Stimulated activated effector memory CD8-positive, alpha-beta T cell treated with anti-CD3 and anti-CD28 coated beads, Interleukin-12 subunit alpha, Interleukin-12 subunit beta, amount 100 ng/mL, for 72 hours (primary cell): Measurements from ENCODE around the gene HERC4.
"Not testable (repeated sequence)": the region's sequence is repeated elsewhere in the genome, so short reads cannot be mapped to it uniquely, and the experiment has no call there.

Experiments
- ATAC-seq: fragments of 150-1000 bp; cut with Tn5 transposase; 2 replicates; pipeline ENCODE4 v1.10.0; 2021
- DNase-seq, 2 donors: peaks; one replicate each; pipeline ENCODE4 v3.0.0; 2021 to 2022; ENCODE audit warnings: low spot score in 2 of 2
- H3K27ac Mint-ChIP-seq: one replicate; pipeline ENCODE4 v1.8.0; 2022; ENCODE audit warnings: mild to moderate bottlenecking, mixed read lengths
- H3K36me3 Mint-ChIP-seq: one replicate; pipeline ENCODE4 v1.8.0; 2022; ENCODE audit warnings: mild to moderate bottlenecking, mixed read lengths
- H3K4me1 Mint-ChIP-seq: one replicate; pipeline ENCODE4 v1.8.0; 2022; ENCODE audit warnings: mixed read lengths
- H3K4me3 Mint-ChIP-seq: one replicate; pipeline ENCODE4 v1.8.0; 2022; ENCODE audit warnings: mild to moderate bottlenecking, mixed read lengths
- H3K9me3 Mint-ChIP-seq: one replicate; pipeline ENCODE4 v1.8.0; 2022; ENCODE audit warnings: mixed read lengths

Gene HERC4

DNA sequence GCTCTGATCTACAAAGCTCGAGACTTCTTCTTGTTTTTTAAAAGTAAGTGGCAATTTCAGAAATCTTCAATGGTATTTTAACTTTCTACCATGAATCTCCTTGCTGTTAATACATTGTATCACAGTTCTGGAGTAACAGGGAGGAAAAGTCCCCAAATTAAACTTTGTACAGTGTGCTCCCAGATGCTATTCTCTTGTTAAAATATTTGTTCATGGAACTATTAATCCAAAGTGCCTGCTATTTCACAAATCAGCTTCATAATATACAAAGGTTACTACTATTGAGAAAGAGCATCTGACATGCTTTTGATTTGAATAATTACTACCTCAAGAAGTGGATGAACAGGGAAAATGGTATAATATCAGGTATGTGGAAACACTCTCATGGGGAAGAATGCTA is 154.0 kb downstream of the HERC4 start:
- H3K4me1 Mint-ChIP-seq = no peaks in the 10 kb centered on the region
- H3K9me3 Mint-ChIP-seq = no peaks in the 10 kb centered on the region
- no peak overlapping the region for H3K4me3 Mint-ChIP-seq
- H3K36me3 Mint-ChIP-seq = peaks cover 50% of the 10 kb centered on the region
- no peak for ATAC-seq
- H3K27ac Mint-ChIP-seq = peak overlapping the region; percentile 12
- DNase-seq = no peak

DNA sequence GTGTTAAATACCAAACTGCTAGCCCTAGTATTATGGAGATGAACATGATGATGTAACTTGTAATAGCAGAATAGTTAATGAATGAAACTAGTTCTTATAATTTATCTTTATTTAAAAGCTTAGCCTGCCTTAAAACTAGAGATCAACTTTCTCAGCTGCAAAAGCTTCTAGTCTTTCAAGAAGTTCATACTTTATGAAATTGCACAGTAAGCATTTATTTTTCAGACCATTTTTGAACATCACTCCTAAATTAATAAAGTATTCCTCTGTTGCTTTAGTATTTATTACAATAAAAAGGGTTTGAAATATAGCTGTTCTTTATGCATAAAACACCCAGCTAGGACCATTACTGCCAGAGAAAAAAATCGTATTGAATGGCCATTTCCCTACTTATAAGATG is 157.4 kb downstream of the HERC4 start:
- DNase-seq (no peak), ATAC-seq (no peak)
- peaks cover 62% of the 10 kb centered on the region for H3K36me3 Mint-ChIP-seq
- H3K9me3 Mint-ChIP-seq = no peaks in the 10 kb centered on the region
- peaks cover 7% of the 10 kb centered on the region for H3K4me1 Mint-ChIP-seq
- H3K27ac Mint-ChIP-seq = peak overlapping the region; percentile 86
- H3K4me3 Mint-ChIP-seq = no peak overlapping the region

DNA sequence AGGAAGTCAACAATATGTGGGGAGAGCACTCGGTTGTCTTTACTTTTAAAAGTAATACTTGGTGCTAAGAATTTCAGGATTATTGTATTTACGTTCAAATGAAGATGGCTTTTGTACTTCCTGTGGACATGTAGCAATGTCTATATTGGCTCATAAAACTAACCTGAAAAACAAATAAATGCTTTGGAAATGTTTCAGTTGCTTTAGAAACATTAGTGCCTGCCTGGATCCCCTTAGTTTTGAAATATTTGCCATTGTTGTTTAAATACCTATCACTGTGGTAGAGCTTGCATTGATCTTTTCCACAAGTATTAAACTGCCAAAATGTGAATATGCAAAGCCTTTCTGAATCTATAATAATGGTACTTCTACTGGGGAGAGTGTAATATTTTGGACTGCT is 157.9 kb downstream of the HERC4 start:
- Mint-ChIP-seq H3K36me3 (peaks cover 63% of the 10 kb centered on the region), H3K9me3 (no peaks in the 10 kb centered on the region), H3K4me1 (peaks cover 12% of the 10 kb centered on the region), H3K27ac (peak overlapping the region; percentile 50), H3K4me3 (no peak overlapping the region)
- DNase-seq = no peak
- ATAC-seq = no peak

DNA sequence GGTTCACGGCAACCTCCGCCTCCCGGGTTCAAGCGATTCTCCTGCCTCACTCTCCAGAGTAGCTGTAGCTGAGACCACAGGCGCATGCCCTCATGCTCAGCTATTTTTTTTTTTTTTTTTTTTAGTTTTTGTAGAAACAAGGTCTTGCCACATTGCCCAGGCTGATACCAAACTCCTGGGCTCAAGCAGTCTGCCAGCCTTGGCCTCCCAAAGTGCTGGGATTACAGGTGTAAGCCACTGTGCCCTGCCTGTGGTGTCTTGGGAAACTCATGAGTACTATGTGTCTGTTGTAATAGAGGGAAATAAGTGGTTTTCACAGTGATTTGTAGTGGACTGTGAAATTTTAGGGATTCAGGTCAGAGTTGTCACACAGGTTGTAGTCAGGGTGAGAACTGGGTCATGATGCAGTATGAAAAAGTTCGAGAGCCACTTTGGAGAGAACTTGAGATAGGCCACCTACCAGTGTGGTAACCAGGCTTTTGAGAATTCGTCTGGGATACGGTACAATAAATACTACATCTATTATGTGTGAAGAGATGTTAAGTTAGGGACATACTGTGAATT is 160.2 kb downstream of the HERC4 start:
- no peak for ATAC-seq
- Mint-ChIP-seq H3K27ac (peak overlapping the region; percentile 82), H3K4me1 (peaks cover 17% of the 10 kb centered on the region), H3K36me3 (peaks cover 86% of the 10 kb centered on the region), H3K4me3 (no peak overlapping the region), H3K9me3 (no peaks in the 10 kb centered on the region)
- DNase-seq = no peak

DNA sequence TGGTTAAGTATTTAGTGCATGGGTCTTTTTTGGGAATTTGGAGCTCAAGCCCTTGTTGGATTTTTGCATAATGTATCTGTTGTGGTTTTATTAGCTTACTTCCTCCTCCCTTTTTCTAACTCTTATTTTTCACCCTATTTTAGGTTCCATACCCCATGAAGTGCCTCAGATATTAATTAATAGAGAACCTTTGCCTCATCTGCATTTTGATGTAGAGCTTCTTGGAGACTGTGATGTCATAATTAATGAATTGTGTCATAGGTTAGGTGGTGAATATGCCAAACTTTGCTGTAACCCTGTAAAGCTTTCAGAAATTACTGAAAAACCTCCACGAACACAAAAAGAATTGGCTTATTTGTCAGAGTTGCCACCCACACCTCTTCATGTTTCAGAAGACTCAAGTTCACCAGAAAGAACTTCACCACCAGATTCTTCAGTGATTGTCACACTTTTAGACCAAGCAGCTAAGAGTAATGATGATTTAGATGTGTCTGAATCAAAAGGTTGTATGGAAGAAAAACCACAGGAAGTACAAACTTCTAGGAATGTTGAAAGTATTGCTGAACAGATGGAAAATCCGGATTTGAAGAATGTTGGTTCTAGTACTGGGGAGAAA is 162.6 kb downstream of the HERC4 start:
- no peaks in the 10 kb centered on the region for H3K9me3 Mint-ChIP-seq
- H3K4me1 Mint-ChIP-seq = peaks cover 17% of the 10 kb centered on the region
- H3K27ac Mint-ChIP-seq = peak overlapping the region; percentile 71
- peaks cover 99% of the 10 kb centered on the region for H3K36me3 Mint-ChIP-seq
- ATAC-seq (peak; percentile 61), DNase-seq (no peak)
- no peak overlapping the region for H3K4me3 Mint-ChIP-seq

DNA sequence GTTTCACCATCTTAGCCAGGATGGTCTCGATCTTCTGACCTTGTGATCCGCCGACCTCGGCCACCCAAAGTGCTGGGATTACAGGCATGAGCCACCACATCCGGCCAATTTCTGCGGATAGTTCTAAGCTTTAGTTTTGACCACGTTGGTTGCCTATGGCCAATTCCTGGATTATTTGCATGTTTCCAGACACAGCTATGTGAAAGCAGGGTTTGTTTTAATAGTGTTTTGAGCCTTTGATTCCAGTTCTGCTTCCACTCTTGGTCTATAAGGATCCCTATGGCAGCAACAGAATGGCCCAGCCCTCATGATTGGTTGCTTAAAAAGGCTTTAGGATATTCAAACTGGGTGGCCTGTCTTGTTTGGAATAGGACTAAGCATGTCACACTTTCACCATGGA is 171.5 kb downstream of the HERC4 start:
- Mint-ChIP-seq H3K4me1 (peaks cover 6% of the 10 kb centered on the region), H3K9me3 (no peaks in the 10 kb centered on the region), H3K27ac (no peak overlapping the region), H3K36me3 (peaks cover 94% of the 10 kb centered on the region), H3K4me3 (no peak overlapping the region)
- no peak for DNase-seq
- no peak for ATAC-seq

DNA sequence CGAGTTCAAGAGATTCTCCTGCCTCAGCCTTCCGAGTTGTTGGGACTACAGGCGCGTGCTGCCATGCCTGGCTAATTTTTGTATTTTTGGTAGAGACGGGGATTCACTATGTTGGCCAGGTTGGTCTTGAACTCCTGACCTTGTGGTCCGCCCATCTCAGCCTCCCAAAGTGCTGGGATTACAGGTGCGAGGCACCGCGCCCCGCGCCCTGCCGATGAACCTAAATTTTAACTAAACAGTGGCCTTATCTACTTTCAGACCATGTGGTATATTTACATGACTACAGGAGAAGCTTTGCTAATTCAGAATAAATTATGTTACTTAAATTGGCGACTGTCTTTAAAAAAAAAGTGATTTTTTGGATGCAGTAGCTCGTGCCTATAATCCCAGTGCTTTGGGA is 181.4 kb downstream of the HERC4 start:
- ATAC-seq (no peak), DNase-seq (no peak)
- Mint-ChIP-seq H3K4me3 (no peak overlapping the region), H3K36me3 (peaks cover 100% of the 10 kb centered on the region), H3K4me1 (no peaks in the 10 kb centered on the region), H3K9me3 (no peaks in the 10 kb centered on the region), H3K27ac (peak overlapping the region; percentile 50)

DNA sequence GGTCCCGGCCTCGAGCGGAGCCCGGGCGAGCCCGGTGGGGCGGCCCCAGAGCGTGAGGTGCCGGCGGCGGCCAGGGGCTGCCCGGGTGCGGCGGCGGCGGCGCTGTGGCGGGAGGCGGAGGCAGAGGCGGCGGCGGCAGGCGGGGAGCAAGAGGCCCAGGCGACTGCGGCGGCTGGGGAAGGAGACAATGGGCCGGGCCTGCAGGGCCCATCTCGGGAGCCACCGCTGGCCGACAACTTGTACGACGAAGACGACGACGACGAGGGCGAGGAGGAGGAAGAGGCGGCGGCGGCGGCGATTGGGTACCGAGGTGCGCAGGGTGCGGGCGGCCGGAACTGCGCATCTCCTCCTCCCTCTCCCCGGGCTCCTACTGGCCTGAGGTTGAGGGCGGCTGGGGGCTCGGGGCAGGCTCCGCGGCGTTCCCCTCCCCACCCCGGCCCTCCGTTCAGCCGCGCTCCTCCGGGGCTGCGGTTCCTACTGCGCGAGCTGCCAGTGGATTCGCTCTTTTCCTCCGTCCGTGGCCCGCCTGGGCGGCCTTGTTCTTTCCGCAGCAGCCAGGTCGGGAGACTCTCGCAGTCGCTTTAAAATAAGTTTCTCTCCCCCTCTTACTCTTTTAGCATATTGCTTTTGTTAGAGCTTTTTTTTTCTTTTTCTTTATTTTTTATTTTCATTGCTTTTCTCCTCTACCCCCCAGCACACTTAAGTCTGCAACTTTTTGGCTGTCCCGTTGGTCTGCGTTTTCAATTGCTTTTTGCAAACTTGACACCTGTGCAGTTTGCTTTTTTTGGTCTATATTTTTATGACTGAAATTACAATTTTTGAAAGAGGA is 190.0 kb downstream of the HERC4 start:
- Mint-ChIP-seq H3K4me1 (peaks cover 22% of the 10 kb centered on the region), H3K4me3 (peak overlapping the region; percentile 88), H3K27ac (peak overlapping the region; percentile 93), H3K36me3 (peaks cover 57% of the 10 kb centered on the region), H3K9me3 (no peaks in the 10 kb centered on the region)
- peak; percentile 58 to 89 for DNase-seq
- ATAC-seq = peak; percentile 84

DNA sequence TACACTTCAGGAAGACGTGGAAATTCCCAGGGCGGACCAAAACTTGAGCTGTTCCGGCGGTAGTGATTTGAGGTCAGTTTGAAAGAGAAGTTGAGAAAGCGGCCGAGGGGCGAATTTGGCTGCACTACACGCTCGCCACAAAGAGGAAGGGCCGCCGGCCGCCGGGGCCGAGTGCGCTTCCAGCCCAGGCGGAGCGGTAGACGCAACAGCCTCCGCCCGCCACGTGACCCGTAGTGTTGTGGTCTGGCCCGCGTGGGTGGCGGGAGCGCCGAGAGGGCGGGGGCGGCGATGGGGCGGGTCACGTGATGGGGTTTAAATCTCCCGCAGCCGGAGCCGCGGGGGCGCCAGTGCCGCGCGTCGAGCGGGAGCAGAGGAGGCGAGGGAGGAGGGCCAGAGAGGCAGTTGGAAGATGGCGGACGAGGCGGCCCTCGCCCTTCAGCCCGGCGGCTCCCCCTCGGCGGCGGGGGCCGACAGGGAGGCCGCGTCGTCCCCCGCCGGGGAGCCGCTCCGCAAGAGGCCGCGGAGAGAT is 190.7 kb downstream of the HERC4 start, which contains the start of gene SIRT1:
Gene SIRT1 (plus strand): TSS at position 344 of the 529 bp plus-strand sequence. CDS start 66 bp downstream, at position 410.
- H3K4me3 Mint-ChIP-seq = peak within 1 kb of the TSS; percentile 88
- peak; percentile 85 for ATAC-seq
- DNase-seq = peak; percentile 86 to 97
- no peaks in the 10 kb centered on the region for H3K9me3 Mint-ChIP-seq
- peaks cover 22% of the 10 kb centered on the region for H3K4me1 Mint-ChIP-seq
- H3K27ac Mint-ChIP-seq = peak within 1 kb of the TSS; percentile 93
- H3K36me3 Mint-ChIP-seq = peaks cover 50% of the 10 kb centered on the region

DNA sequence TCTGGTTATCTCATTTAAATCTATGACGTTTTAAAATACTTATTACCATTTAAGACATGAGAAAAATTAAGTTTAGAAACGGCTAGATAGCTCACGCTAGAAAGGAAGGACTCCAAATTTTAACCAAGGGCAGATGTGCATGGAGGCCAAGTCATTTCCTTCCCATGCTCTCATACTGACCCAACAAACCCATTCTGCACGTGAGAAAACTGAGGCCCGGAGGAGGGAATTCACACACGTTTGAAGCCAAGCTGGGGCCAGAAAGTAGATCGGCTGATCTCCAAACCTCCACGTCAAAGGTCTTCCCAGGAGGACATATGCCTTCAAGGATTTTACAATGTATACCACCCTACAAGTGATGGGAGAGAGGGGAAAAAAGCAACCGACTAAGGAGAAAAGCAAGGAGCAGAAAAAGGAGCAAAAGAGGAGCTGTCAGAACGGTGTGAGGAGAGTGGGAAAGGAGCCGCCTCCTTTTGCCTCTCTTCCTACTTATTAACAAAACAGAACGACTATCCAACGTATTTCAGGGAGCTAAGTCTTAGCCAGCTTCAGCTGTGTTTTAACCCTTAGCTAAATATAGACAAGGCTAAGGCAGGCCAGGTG is 191.3 kb downstream of the HERC4 start:
- Mint-ChIP-seq H3K36me3 (peaks cover 44% of the 10 kb centered on the region), H3K4me1 (peaks cover 22% of the 10 kb centered on the region), H3K27ac (peak overlapping the region; percentile 93), H3K9me3 (no peaks in the 10 kb centered on the region), H3K4me3 (peak overlapping the region; percentile 88)
- DNase-seq = peak in 1 of 2 donors; percentile 58
- peak; percentile 16 for ATAC-seq

DNA sequence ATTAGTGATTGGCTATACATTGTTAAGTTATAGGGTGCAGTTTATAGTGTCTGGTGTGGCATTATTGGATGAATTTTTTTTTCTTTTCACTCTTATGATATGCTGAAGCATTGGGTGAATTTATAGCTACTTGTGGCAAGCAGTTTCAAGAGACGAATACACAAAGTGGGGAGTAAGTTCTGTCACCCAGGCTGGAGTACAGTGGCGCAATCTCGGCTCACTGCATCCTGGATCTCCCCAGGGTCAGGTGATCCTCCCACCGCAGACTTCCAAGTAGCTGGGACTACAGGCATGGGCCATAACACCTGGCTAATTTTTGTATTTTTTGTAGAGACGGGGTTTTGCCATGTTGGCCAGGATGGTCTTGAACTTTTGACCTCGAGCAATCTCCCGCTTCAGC is 196.9 kb downstream of the HERC4 start:
- ATAC-seq = no peak
- H3K9me3 Mint-ChIP-seq = no peaks in the 10 kb centered on the region

DNA sequence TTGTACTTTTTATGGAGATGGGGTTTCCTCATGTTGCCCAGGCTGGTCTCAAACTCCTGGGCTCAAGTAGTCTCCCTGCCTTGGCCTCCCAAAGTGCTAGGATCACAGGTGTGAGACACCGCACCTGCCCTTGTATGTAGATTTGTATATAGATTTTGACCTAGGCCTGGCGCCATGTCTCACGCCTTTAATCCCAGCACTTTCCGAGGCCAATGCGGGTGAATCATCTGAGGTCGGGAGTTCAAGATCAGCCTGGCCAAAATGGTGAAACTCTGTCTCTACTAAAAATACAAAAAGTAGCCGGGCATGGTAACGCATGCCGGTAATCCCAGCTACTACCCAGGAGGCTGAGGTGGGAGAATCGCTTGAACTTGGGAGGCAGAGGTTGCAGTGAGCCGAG is 197.7 kb downstream of the HERC4 start:
- not testable (repeated sequence) for H3K9me3 Mint-ChIP-seq, H3K27ac Mint-ChIP-seq, H3K36me3 Mint-ChIP-seq, DNase-seq, ATAC-seq, H3K4me1 Mint-ChIP-seq, H3K4me3 Mint-ChIP-seq

More for the DNA sequence above, 196.9 kb downstream of the HERC4 start:
- no peak overlapping the region for H3K27ac Mint-ChIP-seq
- no peaks in the 10 kb centered on the region for H3K36me3 Mint-ChIP-seq
- no peak for DNase-seq
- H3K4me1 Mint-ChIP-seq = no peaks in the 10 kb centered on the region
- H3K4me3 Mint-ChIP-seq = no peak overlapping the region

DNA sequence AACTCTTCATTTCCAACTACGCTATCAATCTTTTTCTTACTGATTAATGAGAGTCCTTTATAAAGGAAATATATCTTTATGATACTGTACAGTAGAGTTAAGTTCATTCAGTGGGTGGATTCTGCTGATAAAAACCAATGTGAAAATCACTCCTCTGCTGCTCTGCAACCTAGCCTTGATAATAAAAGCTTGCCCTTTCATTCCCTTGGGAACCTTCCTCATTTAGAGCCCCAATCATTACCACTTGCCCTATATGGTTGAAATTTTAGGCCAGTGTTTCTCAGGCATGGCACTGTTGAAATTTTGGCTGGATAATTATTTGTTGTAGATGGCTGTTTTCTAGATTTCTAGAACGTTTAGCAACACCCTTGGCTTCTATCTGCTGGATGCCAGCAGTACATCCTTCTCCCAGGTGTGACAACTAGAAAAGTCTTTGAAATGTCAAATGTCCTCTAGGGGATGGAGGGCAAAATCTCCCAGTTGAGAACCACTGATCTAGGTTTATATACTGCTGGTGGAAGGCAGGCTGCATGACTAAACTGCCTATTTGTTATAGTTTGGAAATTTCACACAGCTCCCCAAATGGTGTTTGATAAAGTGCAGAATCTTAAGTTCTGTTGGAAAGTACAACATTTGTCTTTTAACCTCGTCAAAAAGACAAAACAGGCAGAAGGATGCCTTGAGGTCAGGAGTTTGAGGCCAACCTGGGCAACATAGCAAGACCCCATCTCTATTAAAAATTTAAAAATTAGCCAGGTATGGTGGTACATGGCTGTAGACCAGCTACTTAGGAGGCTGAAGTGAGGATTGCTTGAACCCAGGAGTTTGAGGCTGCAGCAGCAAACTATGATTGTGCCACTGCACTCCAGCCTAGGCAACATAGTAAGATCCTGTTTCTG is 199.5 kb downstream of the HERC4 start:
- ATAC-seq = no peak
- no peak for DNase-seq
- no peak overlapping the region for H3K4me3 Mint-ChIP-seq
- H3K36me3 Mint-ChIP-seq = no peaks in the 10 kb centered on the region
- no peaks in the 10 kb centered on the region for H3K9me3 Mint-ChIP-seq
- H3K27ac Mint-ChIP-seq = no peak overlapping the region
- no peaks in the 10 kb centered on the region for H3K4me1 Mint-ChIP-seq
